WTC11 (cell line): Measurements from ENCODE around the gene MYH2.

Experiments used
- FOXK1 ChIP-seq: sonication (generic); formaldehyde crosslinking; IDR thresholded peaks from 2 replicates; pipeline ENCODE4 v1.8.0; 2022; ENCODE audit warnings: mild to moderate bottlenecking, moderate library complexity, missing genetic modification reagents
- FOXP1 ChIP-seq: sonication (generic); formaldehyde crosslinking; IDR thresholded peaks from 2 replicates; pipeline ENCODE4 v1.8.0; 2022; ENCODE audit warnings: missing genetic modification reagents, mild to moderate bottlenecking, moderate library complexity, borderline replicate concordance
- MXD4 ChIP-seq: fragments of 250-450 bp; sonication (Bioruptor Pico); IDR thresholded peaks from 2 replicates; pipeline ENCODE4 v1.8.0; 2021; ENCODE audit warnings: mild to moderate bottlenecking, moderate library complexity, borderline replicate concordance
- OVOL2 ChIP-seq: fragments of 250-450 bp; sonication (Bioruptor Pico); IDR thresholded peaks from 2 replicates; pipeline ENCODE4 v1.9.0; 2021; ENCODE audit warnings: mild to moderate bottlenecking, borderline replicate concordance
- TEAD4 ChIP-seq: sonication (generic); formaldehyde crosslinking; IDR thresholded peaks from 2 replicates; pipeline ENCODE4 v1.8.0; 2022; ENCODE audit warnings: mild to moderate bottlenecking, missing genetic modification reagents
- TF ChIP-seq, protein P1 (sequence below): fragments of 200-600 bp; IDR thresholded peaks from 2 replicates; pipeline ENCODE4 v1.8.0; 2022; ENCODE audit warnings: antibody characterized with exemption
- TF ChIP-seq, protein P2 (sequence below): sonication (generic); formaldehyde crosslinking; IDR thresholded peaks from 2 replicates; pipeline ENCODE4 v1.8.0; 2022; ENCODE audit warnings: mild to moderate bottlenecking, missing genetic modification reagents
- TF ChIP-seq, protein P3 (sequence below): sonication (generic); formaldehyde crosslinking; IDR thresholded peaks from 2 replicates; pipeline ENCODE4 v1.8.0; 2022; ENCODE audit warnings: mild to moderate bottlenecking, missing genetic modification reagents
- TF ChIP-seq, protein P4 (sequence below): sonication (generic); formaldehyde crosslinking; IDR thresholded peaks from 2 replicates; pipeline ENCODE4 v1.8.1; 2023; ENCODE audit warnings: mild to moderate bottlenecking, moderate library complexity, missing genetic modification reagents

DNA sequence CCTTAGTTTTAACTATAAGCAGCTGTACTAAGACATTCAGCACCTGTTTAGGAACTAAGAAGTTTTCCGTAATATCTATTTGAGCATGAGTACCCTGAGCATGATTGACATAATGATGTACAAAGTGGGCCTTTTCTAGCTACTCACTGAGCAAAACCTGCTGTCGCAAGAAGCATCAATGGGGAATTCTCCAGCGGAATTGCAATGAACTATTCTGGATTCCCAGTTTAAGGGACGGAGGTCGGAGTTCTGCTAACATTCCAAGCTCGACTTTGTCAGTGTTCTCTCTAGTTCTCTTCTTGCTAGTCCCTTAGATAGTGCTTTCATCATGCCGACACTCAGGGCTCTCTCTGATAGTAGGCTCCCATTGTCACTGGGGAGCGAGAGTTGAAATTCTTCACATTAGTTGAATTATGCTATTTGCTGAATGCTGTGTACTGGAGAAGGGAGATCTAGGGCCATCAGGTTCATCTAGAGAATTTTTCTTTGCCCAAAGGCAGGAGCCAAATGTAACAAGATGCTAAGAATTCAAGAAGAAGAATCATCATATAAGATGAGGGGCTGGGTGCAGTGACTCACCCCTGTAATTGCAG, 40.2 kb upstream of the MYH2 start:
- TF ChIP-seq, protein P1, sequence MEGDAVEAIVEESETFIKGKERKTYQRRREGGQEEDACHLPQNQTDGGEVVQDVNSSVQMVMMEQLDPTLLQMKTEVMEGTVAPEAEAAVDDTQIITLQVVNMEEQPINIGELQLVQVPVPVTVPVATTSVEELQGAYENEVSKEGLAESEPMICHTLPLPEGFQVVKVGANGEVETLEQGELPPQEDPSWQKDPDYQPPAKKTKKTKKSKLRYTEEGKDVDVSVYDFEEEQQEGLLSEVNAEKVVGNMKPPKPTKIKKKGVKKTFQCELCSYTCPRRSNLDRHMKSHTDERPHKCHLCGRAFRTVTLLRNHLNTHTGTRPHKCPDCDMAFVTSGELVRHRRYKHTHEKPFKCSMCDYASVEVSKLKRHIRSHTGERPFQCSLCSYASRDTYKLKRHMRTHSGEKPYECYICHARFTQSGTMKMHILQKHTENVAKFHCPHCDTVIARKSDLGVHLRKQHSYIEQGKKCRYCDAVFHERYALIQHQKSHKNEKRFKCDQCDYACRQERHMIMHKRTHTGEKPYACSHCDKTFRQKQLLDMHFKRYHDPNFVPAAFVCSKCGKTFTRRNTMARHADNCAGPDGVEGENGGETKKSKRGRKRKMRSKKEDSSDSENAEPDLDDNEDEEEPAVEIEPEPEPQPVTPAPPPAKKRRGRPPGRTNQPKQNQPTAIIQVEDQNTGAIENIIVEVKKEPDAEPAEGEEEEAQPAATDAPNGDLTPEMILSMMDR: no peak
- TF ChIP-seq FOXP1 (CRISPR knock-in tag): no peak
- TF ChIP-seq, protein P2, sequence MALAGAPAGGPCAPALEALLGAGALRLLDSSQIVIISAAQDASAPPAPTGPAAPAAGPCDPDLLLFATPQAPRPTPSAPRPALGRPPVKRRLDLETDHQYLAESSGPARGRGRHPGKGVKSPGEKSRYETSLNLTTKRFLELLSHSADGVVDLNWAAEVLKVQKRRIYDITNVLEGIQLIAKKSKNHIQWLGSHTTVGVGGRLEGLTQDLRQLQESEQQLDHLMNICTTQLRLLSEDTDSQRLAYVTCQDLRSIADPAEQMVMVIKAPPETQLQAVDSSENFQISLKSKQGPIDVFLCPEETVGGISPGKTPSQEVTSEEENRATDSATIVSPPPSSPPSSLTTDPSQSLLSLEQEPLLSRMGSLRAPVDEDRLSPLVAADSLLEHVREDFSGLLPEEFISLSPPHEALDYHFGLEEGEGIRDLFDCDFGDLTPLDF (CRISPR knock-in tag): no peak
- TF ChIP-seq, protein P3, sequence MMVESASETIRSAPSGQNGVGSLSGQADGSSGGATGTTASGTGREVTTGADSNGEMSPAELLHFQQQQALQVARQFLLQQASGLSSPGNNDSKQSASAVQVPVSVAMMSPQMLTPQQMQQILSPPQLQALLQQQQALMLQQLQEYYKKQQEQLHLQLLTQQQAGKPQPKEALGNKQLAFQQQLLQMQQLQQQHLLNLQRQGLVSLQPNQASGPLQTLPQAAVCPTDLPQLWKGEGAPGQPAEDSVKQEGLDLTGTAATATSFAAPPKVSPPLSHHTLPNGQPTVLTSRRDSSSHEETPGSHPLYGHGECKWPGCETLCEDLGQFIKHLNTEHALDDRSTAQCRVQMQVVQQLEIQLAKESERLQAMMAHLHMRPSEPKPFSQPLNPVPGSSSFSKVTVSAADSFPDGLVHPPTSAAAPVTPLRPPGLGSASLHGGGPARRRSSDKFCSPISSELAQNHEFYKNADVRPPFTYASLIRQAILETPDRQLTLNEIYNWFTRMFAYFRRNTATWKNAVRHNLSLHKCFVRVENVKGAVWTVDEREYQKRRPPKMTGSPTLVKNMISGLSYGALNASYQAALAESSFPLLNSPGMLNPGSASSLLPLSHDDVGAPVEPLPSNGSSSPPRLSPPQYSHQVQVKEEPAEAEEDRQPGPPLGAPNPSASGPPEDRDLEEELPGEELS: no peak
- no peak for TF ChIP-seq FOXK1
- TF ChIP-seq MXD4 (CRISPR knock-in tag): no peak
- TF ChIP-seq, protein P4, sequence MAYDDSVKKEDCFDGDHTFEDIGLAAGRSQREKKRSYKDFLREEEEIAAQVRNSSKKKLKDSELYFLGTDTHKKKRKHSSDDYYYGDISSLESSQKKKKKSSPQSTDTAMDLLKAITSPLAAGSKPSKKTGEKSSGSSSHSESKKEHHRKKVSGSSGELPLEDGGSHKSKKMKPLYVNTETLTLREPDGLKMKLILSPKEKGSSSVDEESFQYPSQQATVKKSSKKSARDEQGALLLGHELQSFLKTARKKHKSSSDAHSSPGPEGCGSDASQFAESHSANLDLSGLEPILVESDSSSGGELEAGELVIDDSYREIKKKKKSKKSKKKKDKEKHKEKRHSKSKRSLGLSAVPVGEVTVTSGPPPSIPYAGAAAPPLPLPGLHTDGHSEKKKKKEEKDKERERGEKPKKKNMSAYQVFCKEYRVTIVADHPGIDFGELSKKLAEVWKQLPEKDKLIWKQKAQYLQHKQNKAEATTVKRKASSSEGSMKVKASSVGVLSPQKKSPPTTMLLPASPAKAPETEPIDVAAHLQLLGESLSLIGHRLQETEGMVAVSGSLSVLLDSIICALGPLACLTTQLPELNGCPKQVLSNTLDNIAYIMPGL (CRISPR knock-in tag): no peak
- no peak for TF ChIP-seq TEAD4 (CRISPR knock-in tag)
- TF ChIP-seq OVOL2 (CRISPR knock-in tag): no peak
